Subcutaneous preadipocyte (primary cell): ENCODE measurements around the gene NCL. TPM values are rescaled to one million over a fixed set of nuclear protein-coding genes. Genes with fewer than 3 reads are reported as not detected.

ENCODE experiments used
- small RNA-seq: library from RNA; depleted of rRNA; stranded (forward); fragments of <200 nt; gene quantifications from one replicate; pipeline ENCODE3, GENCODE V24; 2012
- total RNA-seq: library from RNA; depleted of rRNA; stranded (reverse); fragments of >200 nt; gene quantifications from 2 replicates; pipeline ENCODE4 v1.2.3, GENCODE V29; 2012

The NCL gene
- total RNA-seq, result 193 and 199 TPM in 2 replicates

GRCh38 chr2:231463698-231464575 is at the start of gene NCL:
Gene NCL, minus strand, starts transcription at chr2:231464484. Its CDS starts 131 bp downstream, at chr2:231464353.

Small RNA genes lying within 50 kb of the gene (small RNA-seq; reads per million reads assigned to genes)
- gene RNU2-22P (2.1 reads per million, percentile 80 among the genes with 10 or more reads in this experiment), gene SNORA75 (904 reads per million, percentile 99 among the genes with 10 or more reads in this experiment), gene SNORD20 (not detected), gene SNORD82 (1,885 reads per million, percentile 100 among the genes with 10 or more reads in this experiment)

Other genes starting within 250 kb of the NCL start
- gene B3GNT7, start 68.8 kb downstream of the NCL start, total RNA-seq, result not detected in 2 replicates
- gene NMUR1, start 66.0 kb upstream of the NCL start, total RNA-seq, result not detected in 2 replicates
- gene TEX44, start 128.4 kb upstream of the NCL start, total RNA-seq, result not detected in 2 replicates
- gene PTMA, start 244.0 kb upstream of the NCL start, total RNA-seq, result 652 and 743 TPM in 2 replicates